Measurements from ENCODE around the gene NDEL1.

GRCh38 chr17:8490256-8491023 lies 54.8 kb downstream of the NDEL1 start:
- no peak for TF ChIP-seq POLR2AphosphoS5 (IDR thresholded peaks at IDR 0.05; ENCODE audit: borderline replicate concordance, low read depth, low read length)
- TF ChIP-seq EZH2 (IDR thresholded peaks at IDR 0.05): no peak
- TF ChIP-seq FOXP2 (optimal IDR thresholded peaks at IDR 0.05; ENCODE audit: control extremely low read depth, extremely low read length, insufficient read depth): no peak

All from SK-N-MC (cell line).